ENCODE measurements around the gene ZFPL1. TPM values are rescaled to one million over a fixed set of nuclear protein-coding genes. Genes with fewer than 3 reads are reported as not detected.

The ZFPL1 gene
- total RNA-seq, 4 donors from 2014 or later, result 24.0 to 52.2 (median 32.2) TPM

- intact Hi-C loops (cut with DNase I), result no loop called here
- no peak overlapping the region for H3K27ac ChIP-seq
- no peak for TF ChIP-seq POLR2A (IDR thresholded peaks at IDR 0.05)
- TF ChIP-seq CTCF (IDR thresholded peaks at IDR 0.05), result no peak
Observed at GRCh38 chr11:65085446-65085845, 1.4 kb downstream of the ZFPL1 start.

GRCh38 chr11:65086809-65087208, 2.8 kb downstream of the ZFPL1 start:
- Histone ChIP-seq H3K4me3 (no peak overlapping the region), H3K36me3 (peaks cover 7 to 51% (median 29%) of the 10 kb centered on the region in 3 donors), H3K27me3 (no peaks in the 10 kb centered on the region), H3K4me1 (peaks cover 11 to 30% (median 14%) of the 10 kb centered on the region in 3 donors), H3K9me3 (no peaks in the 10 kb centered on the region), H3K27ac (no peak overlapping the region)
- DNase-seq, result no peak
- intact Hi-C loops (cut with DNase I), result no loop called here
- WGBS, 2 donors, result 75 to 86% methylated on average over 1 to 3 of the region's 9 CpGs
- TF ChIP-seq CTCF (IDR thresholded peaks at IDR 0.05), result no peak
- TF ChIP-seq POLR2A (IDR thresholded peaks at IDR 0.05), result no peak

More at GRCh38 chr11:65085446-65085845, 1.4 kb downstream of the ZFPL1 start:
- Histone ChIP-seq H3K4me3 (no peak overlapping the region), H3K9me3 (no peaks in the 10 kb centered on the region), H3K36me3 (peaks cover 7 to 51% (median 29%) of the 10 kb centered on the region in 3 donors), H3K4me1 (peaks cover 11 to 30% (median 14%) of the 10 kb centered on the region in 3 donors), H3K27me3 (no peaks in the 10 kb centered on the region)
- 77 to 85% methylated on average over 4 of the region's 4 CpGs for WGBS, 2 donors
- no peak for DNase-seq

- Histone ChIP-seq H3K36me3 (peaks cover 7 to 51% (median 29%) of the 10 kb centered on the region in 3 donors), H3K4me3 (no peak overlapping the region), H3K27me3 (no peaks in the 10 kb centered on the region), H3K9me3 (no peaks in the 10 kb centered on the region), H3K27ac (no peak overlapping the region), H3K4me1 (peaks cover 11 to 30% (median 14%) of the 10 kb centered on the region in 3 donors)
- TF ChIP-seq CTCF (IDR thresholded peaks at IDR 0.05) (no peak), POLR2A (IDR thresholded peaks at IDR 0.05) (no peak)
- intact Hi-C loops (cut with DNase I), result no loop called here
- 85 to 95% methylated on average over 6 to 11 of the region's 11 CpGs for WGBS, 2 donors
- no peak for DNase-seq
Observed at GRCh38 chr11:65087216-65087615, 3.2 kb downstream of the ZFPL1 start.

- intact Hi-C loops (cut with DNase I), result no loop called here
Observed at GRCh38 chr11:65087827-65088226, 3.8 kb downstream of the ZFPL1 start.

GRCh38 chr11:65089621-65090020, 5.6 kb downstream of the ZFPL1 start:
- TF ChIP-seq CTCF (IDR thresholded peaks at IDR 0.05), result no peak
- no peak for TF ChIP-seq POLR2A (IDR thresholded peaks at IDR 0.05)
- H3K27ac ChIP-seq, result no peak overlapping the region
- no peak overlapping the region for H3K4me3 ChIP-seq
- H3K9me3 ChIP-seq, result no peaks in the 10 kb centered on the region
- WGBS, 2 donors, result 91 to 96% methylated on average over 3 to 4 of the region's 4 CpGs
- intact Hi-C loops (cut with DNase I), result no loop called here
- DNase-seq, result no peak
- peaks cover 6 to 13% (median 6%) of the 10 kb centered on the region in 3 donors for H3K4me1 ChIP-seq
- peaks cover 7 to 51% (median 29%) of the 10 kb centered on the region in 3 donors for H3K36me3 ChIP-seq
- H3K27me3 ChIP-seq, result no peaks in the 10 kb centered on the region

More at GRCh38 chr11:65087827-65088226, 3.8 kb downstream of the ZFPL1 start:
- 100% methylated on average over 1 of the region's 15 CpGs for WGBS, 2 donors
- Histone ChIP-seq H3K27me3 (no peaks in the 10 kb centered on the region), H3K27ac (no peak overlapping the region), H3K9me3 (no peaks in the 10 kb centered on the region), H3K36me3 (peaks cover 7 to 51% (median 29%) of the 10 kb centered on the region in 3 donors), H3K4me3 (no peak overlapping the region), H3K4me1 (peaks cover 11 to 27% (median 14%) of the 10 kb centered on the region in 3 donors)
- TF ChIP-seq POLR2A (IDR thresholded peaks at IDR 0.05), result no peak
- no peak for TF ChIP-seq CTCF (IDR thresholded peaks at IDR 0.05)
- DNase-seq, result no peak
